ENCODE measurements around the gene SEPTIN5.
"Not testable (repeated sequence)": the region's sequence is repeated elsewhere in the genome, so short reads cannot be mapped to it uniquely, and the experiment has no call there.

The SEPTIN5 gene

DNA sequence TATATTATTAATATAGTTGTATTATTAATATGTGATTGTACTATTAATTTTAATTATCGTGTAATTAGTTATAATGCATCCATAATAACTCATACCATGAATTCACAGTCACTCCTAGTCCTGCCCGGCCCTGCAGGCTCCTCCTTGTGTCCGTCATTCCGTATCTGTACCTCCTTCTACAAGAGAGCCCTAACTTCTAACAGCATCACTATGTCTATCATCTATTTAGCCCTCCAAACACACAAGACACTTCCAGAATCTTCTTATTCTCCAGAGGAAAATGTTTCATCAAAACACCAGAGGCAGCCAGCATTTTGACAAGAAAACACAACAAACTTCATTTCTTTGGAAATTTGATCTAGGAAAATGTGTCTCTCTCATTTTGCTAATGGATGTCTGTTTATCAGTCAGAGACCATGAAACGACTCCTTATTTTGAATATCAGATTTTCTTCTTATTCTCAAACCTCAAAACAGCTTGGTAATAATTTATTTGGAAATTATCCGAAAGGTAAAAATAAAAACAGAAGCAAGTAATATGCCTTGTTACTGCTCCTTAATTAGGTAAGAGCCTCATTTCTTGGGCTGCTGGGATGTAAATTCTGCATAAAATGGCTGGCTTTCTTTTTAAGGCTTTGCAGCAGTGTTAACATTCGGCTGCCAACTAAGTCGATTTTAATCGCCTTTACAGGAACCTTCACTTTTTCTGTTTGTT, 23.1 kb upstream of the SEPTIN5 start:
- in situ Hi-C loops (cut with HindIII; ENCODE audit: low sequenced_read_pairs): no loop called here
- H3K4me3 ChIP-seq (ENCODE audit: low read depth, low read length): no peak overlapping the region

DNA sequence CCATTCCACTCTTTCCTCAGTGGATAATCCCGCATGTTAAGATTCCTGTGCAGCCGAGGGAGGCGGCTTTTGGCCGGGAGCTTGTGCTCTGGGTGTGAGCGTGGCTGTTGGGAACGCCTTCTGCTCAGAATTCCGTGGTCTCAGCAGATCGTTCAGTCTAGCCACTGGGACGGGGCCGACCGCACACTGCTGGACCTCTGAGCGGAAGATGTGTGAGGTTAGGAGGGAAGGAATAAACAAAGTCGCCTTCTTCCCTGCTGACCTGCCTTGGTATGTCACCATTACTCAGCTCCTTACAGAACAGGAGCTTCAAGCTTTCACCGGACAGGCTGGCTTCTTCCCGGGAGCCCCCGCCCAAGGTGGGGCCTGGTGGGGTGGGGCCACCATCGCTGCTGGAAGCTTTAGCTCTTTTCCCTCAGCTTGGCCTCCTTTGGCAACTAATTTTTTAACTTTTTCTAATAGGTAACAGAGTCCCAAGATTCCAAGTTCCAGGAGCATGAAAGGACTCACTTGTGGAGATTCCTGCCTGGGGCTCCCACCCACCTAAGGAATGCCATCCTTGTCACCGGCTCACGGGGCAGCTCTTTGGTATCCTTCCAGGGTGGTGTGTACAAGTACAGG, 22.5 kb upstream of the SEPTIN5 start:
- in situ Hi-C loops (cut with HindIII; ENCODE audit: low sequenced_read_pairs): no loop called here
- no peak overlapping the region for H3K4me3 ChIP-seq (ENCODE audit: low read depth, low read length)
- peak; percentile 74 for DNase-seq (ENCODE audit: low read depth, low spot score)
- TF ChIP-seq, protein P1, sequence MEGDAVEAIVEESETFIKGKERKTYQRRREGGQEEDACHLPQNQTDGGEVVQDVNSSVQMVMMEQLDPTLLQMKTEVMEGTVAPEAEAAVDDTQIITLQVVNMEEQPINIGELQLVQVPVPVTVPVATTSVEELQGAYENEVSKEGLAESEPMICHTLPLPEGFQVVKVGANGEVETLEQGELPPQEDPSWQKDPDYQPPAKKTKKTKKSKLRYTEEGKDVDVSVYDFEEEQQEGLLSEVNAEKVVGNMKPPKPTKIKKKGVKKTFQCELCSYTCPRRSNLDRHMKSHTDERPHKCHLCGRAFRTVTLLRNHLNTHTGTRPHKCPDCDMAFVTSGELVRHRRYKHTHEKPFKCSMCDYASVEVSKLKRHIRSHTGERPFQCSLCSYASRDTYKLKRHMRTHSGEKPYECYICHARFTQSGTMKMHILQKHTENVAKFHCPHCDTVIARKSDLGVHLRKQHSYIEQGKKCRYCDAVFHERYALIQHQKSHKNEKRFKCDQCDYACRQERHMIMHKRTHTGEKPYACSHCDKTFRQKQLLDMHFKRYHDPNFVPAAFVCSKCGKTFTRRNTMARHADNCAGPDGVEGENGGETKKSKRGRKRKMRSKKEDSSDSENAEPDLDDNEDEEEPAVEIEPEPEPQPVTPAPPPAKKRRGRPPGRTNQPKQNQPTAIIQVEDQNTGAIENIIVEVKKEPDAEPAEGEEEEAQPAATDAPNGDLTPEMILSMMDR (IDR thresholded peaks at IDR 0.05; ENCODE audit: low read depth, low read length): no peak

More for the DNA sequence above, 23.1 kb upstream of the SEPTIN5 start:
- no peak for DNase-seq (ENCODE audit: low read depth, low spot score)
- TF ChIP-seq, protein P1 (IDR thresholded peaks at IDR 0.05; ENCODE audit: low read depth, low read length): no peak

DNA sequence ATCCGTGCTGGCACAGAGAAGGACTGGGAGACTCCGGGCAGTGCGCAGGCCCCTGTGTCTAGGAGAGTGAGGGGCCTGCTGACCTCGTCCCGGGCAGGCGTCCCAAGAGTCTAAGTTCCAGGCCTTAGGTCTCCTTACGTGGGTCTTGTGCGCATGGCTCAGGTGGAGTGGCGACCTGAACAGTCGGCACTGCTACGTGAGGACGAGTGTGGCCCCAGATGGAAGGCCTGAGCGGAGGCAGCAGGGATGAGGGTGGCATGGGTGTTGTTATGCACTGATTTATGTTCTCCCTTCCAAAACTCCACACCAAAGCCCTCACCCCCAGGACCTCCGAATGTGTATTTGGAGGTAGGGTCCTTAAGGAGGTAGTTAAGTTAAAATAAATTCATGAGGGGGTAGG, 20.7 kb upstream of the SEPTIN5 start:
- TF ChIP-seq, protein P1 (IDR thresholded peaks at IDR 0.05; ENCODE audit: low read depth, low read length): no peak
- in situ Hi-C loops (cut with HindIII; ENCODE audit: low sequenced_read_pairs): no loop called here
- no peak for DNase-seq (ENCODE audit: low read depth, low spot score)
- no peak overlapping the region for H3K4me3 ChIP-seq (ENCODE audit: low read depth, low read length)

DNA sequence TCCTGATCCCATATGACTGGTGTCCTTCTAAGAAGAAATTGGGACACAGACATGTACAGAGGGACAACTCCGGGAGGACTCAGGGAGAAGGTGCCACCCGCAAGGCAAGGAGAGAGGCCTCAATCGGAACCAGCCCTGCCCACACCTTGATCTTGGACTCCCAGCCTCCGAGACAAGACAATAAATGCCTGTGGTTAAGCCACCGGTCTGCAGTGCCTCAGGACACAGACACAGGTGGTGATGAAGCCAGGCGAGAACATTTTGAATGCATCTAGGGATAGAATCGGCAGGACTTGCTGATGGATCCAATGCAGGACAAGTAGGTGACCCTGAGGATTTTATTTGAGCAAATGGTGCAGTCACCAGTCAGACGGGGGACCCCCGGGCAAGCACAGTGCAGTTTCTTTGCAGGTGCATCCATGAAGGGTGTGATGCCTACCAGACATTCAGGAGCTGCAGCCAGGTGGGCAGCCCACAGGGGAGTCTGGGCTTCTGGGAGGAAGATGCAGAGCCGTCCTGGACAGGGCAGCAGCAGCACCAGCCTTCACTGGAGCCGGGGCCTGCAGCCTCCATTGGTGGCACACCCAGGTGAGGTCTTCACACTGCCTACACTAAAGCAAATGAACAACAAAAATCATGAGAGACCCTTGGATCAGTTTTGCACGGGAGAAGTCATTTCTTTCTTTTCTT, 20.2 kb upstream of the SEPTIN5 start:
- TF ChIP-seq, protein P1 (IDR thresholded peaks at IDR 0.05; ENCODE audit: low read depth, low read length): no peak
- no peak for DNase-seq (ENCODE audit: low read depth, low spot score)
- H3K4me3 ChIP-seq (ENCODE audit: low read depth, low read length): no peak overlapping the region
- in situ Hi-C loops (cut with HindIII; ENCODE audit: low sequenced_read_pairs): no loop called here

DNA sequence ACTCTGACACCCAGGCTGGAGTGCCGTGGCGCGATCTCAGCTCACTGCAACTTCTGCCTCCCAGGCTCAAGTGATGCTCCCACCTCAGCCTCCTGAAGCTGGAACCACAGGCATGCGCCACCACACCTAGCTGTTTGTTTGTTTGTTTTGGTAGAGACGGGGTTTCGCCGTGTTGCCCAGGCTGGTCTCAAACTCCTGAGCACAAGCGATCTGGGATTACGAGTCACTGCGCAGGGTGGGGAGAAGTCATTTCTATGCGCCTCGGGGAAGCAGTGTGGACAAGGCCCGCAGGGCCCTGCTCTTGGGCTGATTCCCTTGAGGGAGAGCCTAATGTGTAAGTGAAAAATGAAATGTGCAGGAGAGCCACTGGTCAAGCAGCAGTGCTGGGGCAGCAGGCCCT, 19.6 kb upstream of the SEPTIN5 start:
- TF ChIP-seq, protein P1 (IDR thresholded peaks at IDR 0.05; ENCODE audit: low read depth, low read length): no peak
- no peak overlapping the region for H3K4me3 ChIP-seq (ENCODE audit: low read depth, low read length)
- in situ Hi-C loops (cut with HindIII; ENCODE audit: low sequenced_read_pairs): no loop called here
- no peak for DNase-seq (ENCODE audit: low read depth, low spot score)

DNA sequence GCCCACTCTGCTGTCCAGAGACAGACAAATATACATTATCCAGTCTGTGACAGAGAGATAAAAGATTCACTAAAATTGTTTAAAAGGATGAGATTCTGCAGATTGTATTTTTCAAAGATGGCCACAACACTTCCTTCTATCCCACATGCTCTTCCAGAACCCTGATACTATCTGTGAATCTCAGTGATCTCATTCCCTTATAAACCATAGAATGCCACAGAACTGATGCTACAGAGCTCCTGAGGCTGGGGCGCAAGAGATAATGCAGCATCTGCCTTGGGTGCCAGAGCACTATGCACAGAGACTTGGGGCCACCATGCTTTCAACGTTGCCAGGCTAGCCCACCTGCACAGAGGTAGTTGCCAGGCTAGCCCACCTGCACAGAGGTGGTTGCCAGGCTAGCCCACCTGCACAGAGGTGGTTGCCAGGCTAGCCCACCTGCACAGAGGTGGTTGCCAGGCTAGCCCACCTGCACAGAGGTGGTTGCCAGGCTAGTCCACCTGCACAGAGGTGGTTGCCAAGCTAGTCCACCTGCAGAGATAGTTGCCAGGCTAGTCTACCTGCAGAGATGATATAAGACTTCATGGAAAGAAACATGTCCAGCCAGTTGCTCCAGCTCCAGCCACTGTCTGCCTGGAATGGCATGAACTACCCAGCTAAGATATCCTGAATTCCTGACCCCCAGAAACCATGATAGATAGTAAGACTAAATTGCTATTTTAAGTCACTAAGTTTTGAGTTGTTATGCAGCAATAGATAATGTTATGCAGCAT, 17.6 kb upstream of the SEPTIN5 start:
- TF ChIP-seq, protein P1 (IDR thresholded peaks at IDR 0.05; ENCODE audit: low read depth, low read length): no peak
- H3K4me3 ChIP-seq (ENCODE audit: low read depth, low read length): no peak overlapping the region
- in situ Hi-C loops (cut with HindIII; ENCODE audit: low sequenced_read_pairs): no loop called here
- no peak for DNase-seq (ENCODE audit: low read depth, low spot score)

DNA sequence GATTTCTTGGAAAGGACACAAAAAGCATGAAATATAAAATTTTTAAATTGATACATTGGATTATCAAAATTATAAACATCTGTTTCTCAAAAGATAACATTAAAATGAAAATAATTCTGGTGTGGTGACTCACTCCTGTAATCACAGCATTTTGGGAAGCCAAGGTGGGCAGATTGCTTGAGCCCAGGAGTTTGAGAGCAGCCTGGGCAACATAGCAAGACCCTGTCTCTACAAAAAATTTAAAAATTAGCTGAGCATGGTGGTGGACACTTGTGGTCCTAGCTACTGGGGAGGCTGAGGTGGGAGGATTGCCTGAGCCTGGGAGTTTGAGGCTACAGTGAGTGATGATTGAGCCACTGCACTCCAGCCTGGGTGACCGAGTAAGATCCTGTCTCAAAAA, 16.4 kb upstream of the SEPTIN5 start:
- H3K4me3 ChIP-seq (ENCODE audit: low read depth, low read length); in situ Hi-C loops (cut with HindIII; ENCODE audit: low sequenced_read_pairs); DNase-seq (ENCODE audit: low read depth, low spot score): not testable (repeated sequence)
